Caki2 (cell line): Measurements from ENCODE around the gene MRPL24. TPM values are rescaled to one million over a fixed set of nuclear protein-coding genes. Genes with fewer than 3 reads are reported as not detected.
A peak's percentile ranks its signal among the peaks of the same experiment; 100 is the strongest.
"Not testable (repeated sequence)": the region's sequence is repeated elsewhere in the genome, so short reads cannot be mapped to it uniquely, and the experiment has no call there.

Experiments
- DNase-seq: peaks from one replicate; pipeline ENCODE4 v3.0.0-alpha.2; 2015; ENCODE audit warnings: low read depth
- in situ Hi-C: cut with HindIII; loops from 2 replicates; pipeline ENCODE4 v1.10.0; 2016; ENCODE audit warnings: low sequenced_read_pairs, low pct_unique_long_range_greater_than_20kb, mixed read lengths
- total RNA-seq: library from RNA; depleted of rRNA; stranded (reverse); fragments of >200 nt; shearing (Covaris generic); gene quantifications from 2 replicates; pipeline ENCODE4 v1.2.3, GENCODE V29; 2014; ENCODE audit warnings: low replicate concordance

Gene MRPL24
- total RNA-seq, 1 experiment from 2014 or later = 194 TPM

- in situ Hi-C loops = no loop called here
- DNase-seq = no peak
Measured at GRCh38 chr1:156765666-156766065, 24.8 kb upstream of the MRPL24 start.

GRCh38 chr1:156765136-156765535 is 24.2 kb upstream of the MRPL24 start:
- in situ Hi-C loops, DNase-seq: not testable (repeated sequence)

DNA sequence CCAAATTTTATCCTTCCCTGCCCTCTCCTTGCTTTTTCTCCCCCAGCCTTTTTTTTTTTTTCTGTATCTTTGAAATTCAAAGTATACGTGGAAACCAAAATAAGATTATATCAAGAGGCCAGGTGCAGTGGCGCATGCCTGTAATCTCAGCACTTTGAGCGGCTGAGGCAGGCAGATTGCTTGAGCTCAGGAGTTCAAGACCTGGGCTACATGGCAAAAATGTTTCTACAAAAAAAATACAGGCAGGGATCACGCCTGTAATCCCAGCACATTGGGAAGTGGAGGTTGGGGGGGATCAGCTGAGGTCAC is 19.9 kb upstream of the MRPL24 start:
- no peak for DNase-seq
- in situ Hi-C loops = no loop called here

DNA sequence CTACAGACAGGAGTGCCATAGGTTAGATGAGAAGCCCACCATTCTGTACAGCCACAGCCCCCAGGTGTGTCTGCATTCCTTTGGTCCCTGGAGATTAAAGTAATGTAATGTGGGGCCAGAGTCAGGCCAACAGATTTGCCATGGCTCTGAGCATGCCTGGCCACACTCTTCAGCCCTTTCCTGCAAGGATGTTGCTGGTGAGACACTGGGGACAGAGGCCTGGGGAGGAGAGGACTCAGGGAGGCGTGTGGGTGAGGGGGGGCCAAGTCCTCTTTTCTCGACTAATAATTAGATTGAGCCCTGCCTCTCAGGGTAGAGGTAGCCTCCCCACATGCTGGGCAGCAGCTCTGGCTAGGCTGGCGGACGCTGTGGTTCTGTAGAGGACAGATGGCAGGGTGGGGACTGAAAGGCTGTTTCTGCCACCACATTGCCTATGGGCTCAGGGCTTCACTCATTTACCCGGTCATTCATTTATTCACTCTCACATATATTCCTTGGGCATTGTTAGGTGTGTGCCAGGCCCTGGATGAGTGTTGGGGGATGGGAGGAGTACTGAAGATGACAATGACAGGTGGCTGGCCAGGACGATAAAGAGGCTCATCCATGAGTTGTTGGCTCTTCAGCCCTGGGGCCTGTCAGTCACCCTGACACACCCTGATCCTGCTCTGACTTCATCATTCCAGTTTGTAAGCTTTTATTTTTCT is 19.4 kb upstream of the MRPL24 start:
- no peak for DNase-seq
- in situ Hi-C loops = no loop called here

GRCh38 chr1:156757572-156758253 is 16.8 kb upstream of the MRPL24 start:
- in situ Hi-C loops, DNase-seq: not testable (repeated sequence)

DNA sequence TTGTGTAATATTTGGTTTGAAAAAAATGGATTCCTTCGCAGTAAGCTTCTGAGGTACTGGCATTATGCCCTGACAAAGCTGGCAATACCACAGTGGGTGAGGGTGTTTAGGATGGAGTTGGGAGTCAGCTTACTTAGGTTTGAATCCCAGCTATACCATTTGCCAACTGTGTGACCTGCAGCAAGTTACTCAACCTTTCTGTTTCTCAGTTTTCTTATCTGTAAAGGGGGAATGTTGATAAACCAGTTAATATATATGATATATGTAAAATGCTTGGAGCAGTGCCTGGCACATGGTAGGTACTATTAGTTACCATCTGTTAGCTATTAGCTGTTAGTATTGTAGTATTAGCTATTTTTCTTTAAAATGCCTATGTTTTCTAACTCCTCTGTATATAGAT is 15.5 kb upstream of the MRPL24 start:
- DNase-seq = no peak
- in situ Hi-C loops = no loop called here

DNA sequence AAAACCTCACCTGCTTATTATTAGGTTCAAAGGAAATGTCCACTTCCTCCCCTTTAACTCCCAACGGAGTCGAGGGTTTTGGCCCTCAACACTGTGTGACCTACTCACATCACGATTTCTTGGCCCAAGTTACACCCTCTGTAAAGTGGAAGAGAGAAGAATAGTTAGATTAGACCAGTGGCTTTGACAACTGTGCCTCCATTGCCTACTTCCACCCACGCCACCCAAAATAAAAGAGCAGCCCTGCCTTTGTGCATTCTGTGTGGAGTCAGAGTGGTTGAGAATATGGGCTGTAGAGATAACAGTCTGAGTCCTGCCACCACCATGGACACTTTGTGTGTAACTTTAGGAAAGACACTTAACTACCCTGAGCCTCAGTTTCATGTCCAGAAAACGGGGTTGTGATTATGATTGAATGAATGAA is 14.7 kb upstream of the MRPL24 start:
- no peak for DNase-seq
- in situ Hi-C loops = no loop called here

GRCh38 chr1:156754219-156754618 is 13.3 kb upstream of the MRPL24 start:
- DNase-seq = no peak
- in situ Hi-C loops = no loop called here

- DNase-seq = no peak
- in situ Hi-C loops = no loop called here
Measured at GRCh38 chr1:156752843-156753482, 12.1 kb upstream of the MRPL24 start.

DNA sequence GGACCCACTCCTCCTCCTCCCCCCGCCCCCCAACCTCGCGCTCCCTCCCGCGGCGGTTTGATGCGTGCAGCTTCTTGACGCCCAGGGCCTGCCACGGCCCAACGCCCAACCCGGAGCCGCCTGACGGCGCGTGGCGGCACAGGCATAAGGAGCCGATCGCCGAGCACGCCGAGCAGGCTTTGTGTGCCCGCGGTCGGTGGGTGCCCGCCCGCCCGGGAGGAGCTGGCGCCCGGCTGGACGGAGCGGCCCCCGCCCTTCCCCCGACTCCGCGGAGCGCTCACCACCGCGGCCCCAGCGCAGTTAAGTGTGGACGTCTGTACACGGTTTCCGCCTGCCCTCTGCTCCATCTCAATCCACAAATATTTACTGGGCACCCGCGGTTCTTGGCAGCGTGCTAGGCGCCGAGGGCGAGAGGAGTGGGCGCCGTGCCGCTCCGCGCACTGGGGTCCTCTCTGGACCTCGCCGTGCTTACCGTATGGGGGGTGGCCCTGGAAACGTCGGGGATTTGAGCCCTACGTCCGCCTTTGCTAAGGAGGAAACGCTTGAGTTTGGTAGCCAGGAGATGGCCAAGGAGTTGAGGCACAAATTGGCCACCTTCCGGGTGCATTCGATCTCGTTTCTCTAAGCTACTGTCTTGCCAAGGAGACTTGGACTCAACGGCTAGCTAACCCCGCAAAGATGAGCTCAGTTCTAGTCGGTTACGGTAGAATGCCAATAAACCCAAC is 11.0 kb upstream of the MRPL24 start:
- DNase-seq = peak; percentile 89
- in situ Hi-C loops = no loop called here

DNA sequence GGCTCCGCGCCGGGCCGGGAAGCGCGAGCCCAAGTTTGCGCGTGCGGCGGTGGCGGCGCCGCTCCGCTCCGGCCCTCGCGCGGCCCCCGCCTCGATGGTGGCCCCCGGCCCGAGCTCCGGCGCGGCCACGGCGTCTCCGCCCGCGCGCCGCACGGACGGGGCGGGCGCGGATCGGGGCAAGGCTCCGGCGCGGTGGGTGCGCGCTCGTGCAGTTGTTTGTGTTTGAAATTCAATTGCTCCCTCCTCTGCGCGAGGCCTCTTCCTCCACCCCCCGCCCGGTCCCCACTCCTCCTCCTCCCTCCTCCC is 10.5 kb upstream of the MRPL24 start, which contains the start of gene HDGF:
TSS of gene HDGF (minus strand) at position 225 of the 306 bp plus-strand sequence. CDS start 246 bp downstream, outside the sequence.
- no peak for DNase-seq
- in situ Hi-C loops = no loop called here

- peak; percentile 45 for DNase-seq
- in situ Hi-C loops = no loop called here
Measured at GRCh38 chr1:156750711-156751450, 10.0 kb upstream of the MRPL24 start.

DNA sequence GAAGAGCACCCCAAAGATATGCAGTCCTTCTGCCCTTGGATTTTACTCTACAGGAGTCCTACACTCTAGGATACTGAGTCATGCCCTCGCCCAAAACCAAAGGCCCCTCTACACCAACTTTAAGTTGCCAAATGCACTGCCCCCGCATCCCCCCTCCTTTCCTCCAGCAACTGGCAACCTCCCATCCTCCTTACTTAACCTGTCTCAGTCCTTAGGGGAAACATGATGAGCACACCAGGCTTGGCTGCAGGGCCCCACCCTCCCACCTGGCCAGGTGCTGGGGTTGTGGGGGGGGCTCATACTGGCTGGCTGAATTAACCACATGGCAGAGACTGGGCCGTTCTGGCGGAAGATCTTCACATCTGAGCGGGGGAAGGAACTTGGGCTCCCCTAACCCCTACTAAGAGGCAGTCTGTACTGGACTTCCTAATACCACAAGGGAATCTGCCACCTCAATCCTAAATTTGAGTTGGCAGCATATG is 9.3 kb upstream of the MRPL24 start:
- DNase-seq = peak; percentile 31
- in situ Hi-C loops = no loop called here

GRCh38 chr1:156749419-156750118 is 8.7 kb upstream of the MRPL24 start:
- no peak for DNase-seq
- in situ Hi-C loops = no loop called here

GRCh38 chr1:156748670-156749418 is 8.0 kb upstream of the MRPL24 start:
- DNase-seq = peak; percentile 71
- in situ Hi-C loops = no loop called here

GRCh38 chr1:156747742-156748669 is 7.1 kb upstream of the MRPL24 start:
- in situ Hi-C loops = no loop called here
- peak; percentile 31 for DNase-seq
